NCI-H1436 (cell line): ENCODE results near the gene CELF1.

Source experiments
- DNase-seq: peaks from one replicate; lab custom pipeline; 2025; lab: John Stamatoyannopoulos, UW

Gene CELF1

GRCh38 chr11:47446833-47447232 lies 106.1 kb downstream of the CELF1 start:
- DNase-seq, result no peak

GRCh38 chr11:47445840-47446239 lies 107.1 kb downstream of the CELF1 start:
- DNase-seq, result no peak

GRCh38 chr11:47443817-47444216 lies 109.1 kb downstream of the CELF1 start:
- DNase-seq, result no peak

- peak; percentile 61 for DNase-seq
These were observed 109.8 kb downstream of the CELF1 start for GRCh38 chr11:47443028-47443700.

- DNase-seq, result no peak
These were observed 110.4 kb downstream of the CELF1 start for GRCh38 chr11:47442514-47442913.

- DNase-seq, result no peak
These were observed 111.5 kb downstream of the CELF1 start for GRCh38 chr11:47441421-47441820.

GRCh38 chr11:47440054-47440476 lies 112.9 kb downstream of the CELF1 start:
- no peak for DNase-seq

GRCh38 chr11:47438721-47439120 lies 114.2 kb downstream of the CELF1 start:
- DNase-seq, result no peak

- no peak for DNase-seq
These were observed 115.0 kb downstream of the CELF1 start for GRCh38 chr11:47437746-47438418.

- DNase-seq, result no peak
These were observed 115.7 kb downstream of the CELF1 start for GRCh38 chr11:47437218-47437745.

GRCh38 chr11:47436726-47437125 lies 116.2 kb downstream of the CELF1 start:
- DNase-seq, result no peak

- DNase-seq, result no peak
These were observed 117.2 kb downstream of the CELF1 start for GRCh38 chr11:47435687-47436086.

- DNase-seq, result no peak
These were observed 118.7 kb downstream of the CELF1 start for GRCh38 chr11:47434011-47434786.

GRCh38 chr11:47433157-47433556 lies 119.8 kb downstream of the CELF1 start:
- no peak for DNase-seq

GRCh38 chr11:47431356-47432083 lies 121.4 kb downstream of the CELF1 start:
- no peak for DNase-seq

GRCh38 chr11:47430524-47430923 lies 122.4 kb downstream of the CELF1 start:
- DNase-seq, result no peak

- DNase-seq, result peak; percentile 97
These were observed 126.6 kb downstream of the CELF1 start, which contains the start of gene PSMC3 for GRCh38 chr11:47426062-47426956. Gene PSMC3, minus strand, starts transcription at chr11:47426439. Its CDS starts 160 bp downstream, at chr11:47426279.

- DNase-seq, result no peak
These were observed 127.3 kb downstream of the CELF1 start for GRCh38 chr11:47425611-47426010.

- DNase-seq, result no peak
These were observed 134.3 kb downstream of the CELF1 start for GRCh38 chr11:47418454-47419259.

- DNase-seq, result no peak
These were observed 135.2 kb downstream of the CELF1 start for GRCh38 chr11:47417712-47418111.
